ENCODE data around the gene SPOUT1.

GRCh38 chr9:128833696-128834095 is 4.1 kb upstream of the SPOUT1 start:
- no peak for TF ChIP-seq RAD21 (IDR thresholded peaks at IDR 0.05; ENCODE audit: insufficient read depth, low read depth, low read length)
- no peak for TF ChIP-seq CTCF (IDR thresholded peaks at IDR 0.05 in 2 of 3, conservative IDR thresholded peaks at IDR 0.05 in 1 of 3; ENCODE audit: control insufficient read depth in 2 of 3, extremely low read depth in 1 of 3, insufficient read depth in 1 of 3, low read depth in 3 of 3, low read length in 3 of 3)
- TF ChIP-seq CEBPB (IDR thresholded peaks at IDR 0.05; ENCODE audit: borderline replicate concordance in 1 of 2, low read depth in 2 of 2, low read length in 2 of 2): no peak

Data from GM12878 (cell line).